Inflammatory macrophage treated with lipopolysaccharide for 4 hours (primary cell): Measurements from ENCODE around the gene CDH4.
"Not testable (repeated sequence)": the region's sequence is repeated elsewhere in the genome, so short reads cannot be mapped to it uniquely, and the experiment has no call there.

ENCODE experiments used
- DNase-seq: peaks from one replicate; pipeline ENCODE4 v3.0.0-alpha.2; 2020

The CDH4 gene

DNA sequence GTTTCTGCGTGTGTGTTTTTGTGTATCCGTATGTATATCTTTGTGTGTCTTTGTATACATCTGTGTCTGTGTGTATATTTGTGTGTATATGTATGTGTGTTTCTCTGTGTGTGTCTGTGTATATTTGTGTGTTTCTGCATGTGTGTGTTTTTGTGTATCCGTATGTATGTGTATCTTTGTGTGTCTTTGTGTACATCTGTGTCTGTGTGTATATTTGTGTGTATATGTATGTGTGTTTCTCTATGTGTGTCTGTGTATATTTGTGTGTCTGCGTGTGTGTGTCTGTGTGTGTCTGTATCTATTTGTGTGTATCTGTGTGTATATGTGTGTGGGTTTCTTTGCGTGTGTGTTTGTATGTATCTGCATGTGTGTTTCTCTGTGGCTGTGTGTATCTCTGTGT lies 192.6 kb downstream of the CDH4 start:
- no peak for DNase-seq

DNA sequence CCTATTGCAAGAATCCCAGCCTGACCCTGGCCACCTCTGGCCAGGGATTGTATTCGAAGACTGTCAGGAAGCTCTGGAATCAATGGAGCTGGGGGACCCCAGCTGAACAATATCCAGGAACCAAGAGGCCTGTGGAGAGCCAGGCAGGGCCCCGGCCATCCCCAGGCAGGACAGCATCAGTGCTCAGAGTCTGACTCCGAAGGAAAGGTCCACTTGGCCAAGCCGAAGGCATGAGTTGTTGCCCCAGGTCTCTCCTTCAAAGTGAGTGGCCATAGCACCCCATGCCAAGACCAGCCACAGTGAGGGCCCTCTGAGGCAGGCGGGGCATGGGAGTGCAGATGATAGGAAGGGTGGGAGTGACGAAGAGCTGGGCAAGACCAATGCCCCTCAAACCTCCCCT lies 193.1 kb downstream of the CDH4 start:
- no peak for DNase-seq

DNA sequence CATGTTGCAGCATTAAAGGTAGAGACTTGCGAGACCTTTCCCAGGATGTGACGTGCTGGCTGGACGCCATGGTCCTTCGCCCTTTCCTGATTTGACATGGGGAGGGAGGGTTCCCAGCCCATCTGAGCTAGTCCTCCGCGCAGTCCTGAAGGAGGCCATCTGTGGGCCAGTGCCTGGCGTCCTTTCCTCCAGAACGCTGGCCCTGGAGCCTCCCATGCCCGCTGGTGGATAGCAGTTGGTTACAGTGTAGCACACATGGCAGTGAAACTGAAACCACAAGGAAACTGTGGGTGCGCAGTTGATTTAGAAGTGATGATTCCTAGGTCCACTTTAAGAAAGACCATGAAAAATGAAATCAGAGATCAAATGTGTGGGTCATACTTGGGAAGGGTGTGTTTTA lies 193.7 kb downstream of the CDH4 start:
- DNase-seq, result no peak

DNA sequence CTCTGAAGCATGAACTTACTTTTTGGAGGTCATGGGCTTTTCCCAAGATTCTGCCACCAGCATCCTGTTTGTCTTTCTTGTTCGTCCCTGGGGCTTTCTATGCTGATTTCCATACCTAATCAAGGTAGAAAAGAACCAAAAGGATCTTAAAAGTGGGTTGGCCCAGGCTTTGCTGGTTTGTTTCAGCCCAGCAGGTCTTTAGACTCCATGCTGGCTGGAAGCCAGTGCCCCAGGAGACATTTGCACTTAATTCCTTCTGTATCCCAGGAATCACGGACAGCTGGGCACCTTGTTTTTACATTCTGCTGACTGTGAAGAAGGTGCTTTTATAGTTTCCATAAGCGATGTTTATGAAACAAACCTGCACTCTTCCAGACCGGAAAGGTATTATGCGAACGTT lies 195.9 kb downstream of the CDH4 start:
- no peak for DNase-seq

DNA sequence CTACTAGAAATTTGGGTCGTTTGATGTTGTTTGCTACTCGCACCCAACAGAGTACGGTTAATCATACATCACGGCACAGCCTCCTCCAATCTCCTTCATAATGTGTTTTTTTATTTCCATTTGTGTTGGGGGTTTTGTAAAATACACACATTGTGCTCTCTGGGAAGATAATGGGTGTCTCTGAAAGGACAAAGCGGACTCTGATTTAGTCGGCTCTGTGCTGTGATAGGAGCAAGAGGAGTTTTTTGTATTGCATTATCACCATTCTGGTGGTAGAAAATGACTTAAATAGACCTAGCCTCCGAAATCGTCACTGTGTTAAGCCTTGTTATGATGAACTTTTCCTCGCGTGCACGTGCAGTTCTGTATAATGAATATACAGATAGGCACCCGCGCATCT lies 196.3 kb downstream of the CDH4 start:
- DNase-seq, result no peak

DNA sequence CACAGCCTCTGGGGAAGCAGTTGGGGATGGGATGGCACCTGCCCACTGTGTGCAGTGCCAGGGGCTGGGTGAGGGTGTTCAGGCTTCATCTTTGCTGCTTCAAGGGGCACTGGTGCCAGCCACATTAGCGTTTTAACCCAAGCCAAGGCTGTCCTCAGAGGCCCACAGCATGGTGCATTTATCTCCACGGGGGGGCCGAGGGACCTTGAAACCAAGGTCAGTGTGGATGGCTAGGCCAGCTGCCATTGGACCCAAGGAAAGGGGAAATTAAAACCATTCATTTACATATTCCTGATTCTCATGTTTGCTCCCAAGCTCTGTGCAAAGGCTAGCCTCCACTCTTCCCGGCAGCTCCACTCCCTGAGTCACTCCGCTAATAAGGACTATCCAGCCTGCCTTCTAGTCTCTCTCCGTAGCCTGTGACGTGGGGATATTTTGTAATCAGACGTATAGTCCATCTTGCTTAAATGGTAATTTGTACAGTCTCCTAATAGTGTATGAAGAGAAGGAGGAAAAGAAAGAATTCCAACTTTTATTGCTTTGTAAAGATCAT lies 197.1 kb downstream of the CDH4 start:
- DNase-seq, result no peak

DNA sequence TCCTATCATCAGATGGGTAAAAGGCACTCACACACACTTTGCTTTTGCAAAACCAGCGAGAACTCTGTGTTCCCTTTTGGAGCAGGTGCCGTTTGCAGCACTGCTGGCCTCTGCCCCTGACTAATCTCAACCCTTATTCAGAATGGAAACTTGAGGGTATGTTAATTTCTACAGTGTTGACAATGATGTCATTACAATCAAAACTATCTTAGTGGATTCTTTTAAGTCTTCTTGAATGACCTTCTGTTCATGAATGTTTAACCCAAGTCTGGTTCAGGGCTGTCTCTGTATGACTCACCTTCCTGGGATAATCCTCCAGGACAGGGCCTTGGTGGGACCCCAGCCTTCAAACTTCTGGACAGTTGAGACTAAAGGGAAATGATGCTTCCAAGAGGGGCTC lies 197.9 kb downstream of the CDH4 start:
- no peak for DNase-seq

DNA sequence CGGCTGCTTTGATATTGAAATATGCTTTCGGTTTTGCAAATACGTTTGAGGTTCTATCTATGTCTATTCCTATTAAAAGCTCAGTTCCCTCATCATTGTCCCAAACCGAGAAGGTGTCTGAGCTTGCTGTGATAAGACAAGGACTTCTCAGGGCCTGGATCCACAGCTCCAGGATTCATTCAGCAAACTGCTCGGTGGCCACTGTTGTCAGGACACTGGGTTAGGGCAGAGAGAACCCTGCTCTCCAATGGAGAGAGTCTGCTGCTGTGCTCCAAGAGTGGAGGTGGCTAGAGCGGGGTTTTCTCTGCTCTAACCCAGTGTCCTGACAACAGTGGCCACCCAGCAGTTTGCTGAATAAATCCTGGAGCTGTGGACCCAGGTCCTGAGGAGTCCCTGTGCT lies 198.5 kb downstream of the CDH4 start:
- DNase-seq, result no peak

DNA sequence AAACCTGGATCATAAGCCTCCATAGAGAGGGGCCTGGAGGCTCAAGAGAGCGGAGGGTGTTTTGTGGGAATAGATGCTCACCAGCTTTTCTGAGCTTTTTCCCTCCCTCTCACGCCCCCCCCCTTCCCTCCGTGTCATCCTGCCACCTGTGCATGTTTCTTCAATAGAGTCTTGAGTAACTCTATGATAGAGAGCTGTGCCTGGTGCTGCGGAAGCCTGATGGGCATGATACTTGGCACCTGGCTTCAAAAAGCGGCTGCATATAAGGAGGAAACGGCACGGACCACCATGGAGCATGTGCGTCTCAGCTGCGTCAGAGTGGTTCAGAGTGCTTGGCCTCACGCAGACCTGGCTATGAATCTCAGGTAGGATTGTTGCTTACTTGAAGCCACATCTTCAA lies 198.9 kb downstream of the CDH4 start:
- DNase-seq, result no peak

DNA sequence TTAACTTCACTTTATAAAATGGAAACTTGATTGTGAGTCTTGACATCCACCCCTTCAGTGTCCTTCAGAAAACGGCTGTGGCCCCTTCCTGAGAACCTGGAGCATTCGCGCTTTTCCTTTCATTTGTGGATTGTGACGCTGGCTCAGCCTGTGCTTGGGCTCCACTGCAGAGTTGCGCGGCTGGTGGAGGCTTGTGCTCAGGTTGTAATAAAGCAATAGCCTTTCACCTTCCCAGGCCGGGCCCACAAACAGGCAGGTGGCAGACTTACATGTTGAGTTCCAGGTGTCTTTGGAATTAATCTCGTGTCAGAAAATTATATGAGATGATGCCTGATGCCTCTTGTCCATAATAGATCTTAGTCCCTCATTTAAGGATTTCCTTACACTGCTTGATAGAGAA lies 199.9 kb downstream of the CDH4 start:
- no peak for DNase-seq

DNA sequence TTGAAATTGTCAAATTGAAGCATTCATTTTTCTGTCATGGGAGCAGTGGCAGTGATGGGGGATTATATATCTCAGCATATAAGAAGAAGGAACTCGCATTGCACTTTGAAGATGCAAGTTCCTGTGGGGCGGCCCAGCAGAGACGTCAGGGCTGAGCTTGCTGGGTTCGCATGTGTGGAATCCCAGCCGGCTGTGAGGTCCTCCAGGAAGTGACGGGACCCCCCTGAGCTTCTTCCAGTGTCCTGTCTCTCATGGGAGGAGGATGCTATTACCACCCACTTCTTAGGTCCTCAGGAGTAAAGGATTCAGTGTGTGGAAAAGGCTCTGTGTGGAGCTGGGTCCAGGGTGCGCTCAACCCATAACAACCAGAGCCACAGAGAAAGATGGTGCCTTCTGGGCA lies 201.2 kb downstream of the CDH4 start:
- no peak for DNase-seq

DNA sequence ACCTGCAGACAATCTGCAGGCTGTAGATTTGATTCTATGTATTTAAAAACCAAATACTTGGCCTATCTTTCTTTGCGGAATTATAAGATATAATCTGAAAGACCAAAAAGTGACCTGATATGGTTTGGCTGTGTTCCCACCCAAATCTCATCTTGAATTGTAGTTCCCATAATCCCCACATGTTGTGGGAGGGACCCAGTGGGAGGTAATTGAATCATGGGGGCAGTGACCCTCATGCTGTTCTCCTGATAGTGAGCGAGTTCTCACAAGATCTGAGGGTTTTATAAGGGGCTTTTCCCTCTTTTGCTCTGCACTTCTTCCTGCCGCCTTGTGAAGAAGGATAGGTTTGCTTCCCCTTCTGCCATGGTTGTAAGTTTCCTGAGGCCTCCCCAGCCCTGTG lies 201.6 kb downstream of the CDH4 start:
- not testable (repeated sequence) for DNase-seq

DNA sequence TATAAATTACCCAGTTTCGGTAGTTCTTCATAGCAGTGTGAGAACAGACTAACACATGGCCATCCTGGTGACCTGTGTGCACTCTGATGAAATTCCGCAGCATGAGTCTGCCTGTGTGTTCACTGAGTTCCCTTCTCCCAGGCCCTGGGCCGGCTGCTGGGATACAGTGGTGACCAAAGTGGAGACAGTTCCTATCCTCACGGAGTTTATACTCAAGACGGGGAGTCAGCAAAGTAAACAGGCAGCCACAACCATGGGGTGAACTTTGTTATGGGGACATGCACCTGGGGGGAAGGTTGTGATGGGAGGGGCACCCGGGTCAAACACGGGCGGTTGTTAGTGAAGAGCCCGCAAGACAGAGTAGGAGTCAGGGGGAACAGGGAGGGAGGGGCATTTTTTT lies 202.0 kb downstream of the CDH4 start:
- DNase-seq, result no peak

DNA sequence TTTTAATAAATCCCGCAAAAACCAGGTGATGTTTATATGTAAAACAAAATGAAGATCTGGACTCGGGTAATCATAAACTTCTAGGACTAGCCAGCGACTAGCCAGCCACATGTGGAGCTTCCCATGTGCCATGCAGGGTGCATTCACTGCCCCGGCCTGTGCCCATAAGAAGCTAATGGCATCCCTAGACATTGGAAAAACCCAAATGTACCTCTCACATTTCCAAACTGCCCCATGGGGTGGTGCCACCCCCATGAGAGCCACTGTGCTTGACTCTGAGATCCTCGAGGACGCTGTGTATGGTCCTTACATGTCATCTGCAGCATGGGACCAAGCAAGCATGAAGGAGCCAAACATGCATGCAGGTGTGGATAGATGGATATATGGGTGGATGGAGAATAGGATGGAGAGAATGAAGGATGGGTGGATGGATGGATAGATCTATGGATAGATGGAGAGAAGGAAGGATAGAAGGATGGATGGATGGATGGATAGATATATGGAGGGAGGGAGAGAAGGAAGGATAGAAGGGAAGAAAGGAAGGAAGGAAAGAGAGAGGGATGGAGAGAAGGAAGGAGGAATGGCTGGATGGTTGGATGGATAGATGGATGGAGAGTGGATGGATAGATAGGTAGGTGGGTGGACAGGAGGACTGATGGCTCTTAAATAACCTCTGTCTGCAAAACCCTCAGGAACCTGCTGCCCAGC lies 203.6 kb downstream of the CDH4 start:
- DNase-seq, result no peak

DNA sequence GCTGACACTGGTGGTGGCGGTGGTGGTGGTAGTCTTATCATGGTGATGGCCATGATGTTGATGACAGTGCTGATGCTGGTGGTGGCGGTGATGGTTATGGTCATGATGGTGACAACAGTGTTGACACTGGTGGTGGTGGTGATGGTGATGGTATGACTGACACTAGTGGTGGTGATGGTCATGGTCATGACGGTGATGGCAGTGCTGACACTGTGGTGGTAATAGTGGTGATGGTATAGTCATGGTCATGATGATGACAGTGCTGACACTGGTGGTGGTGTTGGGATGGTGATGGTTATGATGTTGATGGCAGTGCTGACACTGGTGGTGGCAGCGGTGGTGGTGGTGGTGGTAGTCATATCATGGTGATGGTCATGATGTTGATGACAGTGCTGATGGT lies 205.7 kb downstream of the CDH4 start:
- DNase-seq, result no peak

DNA sequence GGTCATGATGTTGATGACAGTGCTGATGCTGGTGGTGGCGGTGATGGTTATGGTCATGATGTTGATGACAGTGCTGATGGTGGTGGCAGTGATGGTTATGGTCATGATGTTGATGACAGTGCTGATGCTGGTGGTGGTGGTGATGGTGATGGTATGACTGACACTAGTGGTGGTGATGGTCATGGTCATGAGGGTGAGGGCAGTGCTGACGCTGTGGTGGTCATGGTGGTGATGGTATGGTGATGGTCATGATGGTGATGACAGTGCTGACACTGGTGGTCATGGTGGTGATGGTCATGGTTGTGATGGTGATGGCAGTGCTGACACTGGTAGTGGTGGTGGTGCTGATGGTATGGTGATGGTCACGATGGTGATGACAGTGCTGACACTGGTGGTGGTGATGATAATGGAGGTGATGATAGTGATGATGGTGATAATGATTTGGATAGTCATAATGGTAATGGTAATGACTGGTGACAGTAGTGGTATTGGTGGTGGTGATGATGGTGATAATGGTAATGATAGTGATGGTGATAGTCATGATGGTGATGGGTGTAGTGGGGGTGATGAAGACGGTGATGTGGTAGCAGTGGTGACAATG lies 206.2 kb downstream of the CDH4 start:
- no peak for DNase-seq

DNA sequence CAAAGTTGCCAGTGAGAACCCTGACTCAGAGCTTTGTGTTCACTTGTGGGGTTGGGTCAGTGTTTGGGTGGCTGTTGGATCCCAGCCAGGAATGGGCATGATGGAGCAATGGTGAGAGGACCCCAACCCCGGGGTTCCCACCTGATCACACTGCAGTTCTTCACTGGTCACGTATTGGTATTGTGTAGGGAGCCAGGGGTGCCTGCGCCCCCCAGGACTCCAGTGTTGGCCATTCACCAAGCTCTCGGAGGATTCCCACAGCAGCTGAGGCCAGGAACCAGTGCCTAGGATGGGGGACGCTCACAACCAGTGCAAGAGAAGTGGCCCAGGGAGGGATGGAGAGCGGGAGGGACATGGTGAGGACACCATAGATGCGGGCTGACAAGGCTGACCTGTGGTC lies 207.2 kb downstream of the CDH4 start:
- no peak for DNase-seq

DNA sequence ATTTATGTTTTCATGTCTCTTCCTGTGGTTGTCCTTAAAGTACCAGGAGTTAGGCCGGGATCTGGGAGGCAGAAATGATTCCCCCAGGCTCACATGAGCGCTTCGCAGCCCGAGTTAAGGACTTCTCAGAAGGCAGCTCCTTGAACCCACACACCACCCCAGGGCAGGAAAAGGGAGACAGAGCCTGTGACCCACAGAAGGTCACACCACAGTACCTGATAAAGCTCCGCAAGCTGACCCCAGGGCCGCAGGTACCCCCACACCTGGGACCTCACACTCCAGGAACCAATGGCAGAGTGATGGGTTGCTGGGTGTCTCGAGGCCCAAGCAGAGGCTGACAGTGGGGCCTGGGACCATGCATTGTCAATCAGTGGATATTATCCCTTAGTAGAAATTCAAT lies 207.6 kb downstream of the CDH4 start:
- DNase-seq, result no peak

DNA sequence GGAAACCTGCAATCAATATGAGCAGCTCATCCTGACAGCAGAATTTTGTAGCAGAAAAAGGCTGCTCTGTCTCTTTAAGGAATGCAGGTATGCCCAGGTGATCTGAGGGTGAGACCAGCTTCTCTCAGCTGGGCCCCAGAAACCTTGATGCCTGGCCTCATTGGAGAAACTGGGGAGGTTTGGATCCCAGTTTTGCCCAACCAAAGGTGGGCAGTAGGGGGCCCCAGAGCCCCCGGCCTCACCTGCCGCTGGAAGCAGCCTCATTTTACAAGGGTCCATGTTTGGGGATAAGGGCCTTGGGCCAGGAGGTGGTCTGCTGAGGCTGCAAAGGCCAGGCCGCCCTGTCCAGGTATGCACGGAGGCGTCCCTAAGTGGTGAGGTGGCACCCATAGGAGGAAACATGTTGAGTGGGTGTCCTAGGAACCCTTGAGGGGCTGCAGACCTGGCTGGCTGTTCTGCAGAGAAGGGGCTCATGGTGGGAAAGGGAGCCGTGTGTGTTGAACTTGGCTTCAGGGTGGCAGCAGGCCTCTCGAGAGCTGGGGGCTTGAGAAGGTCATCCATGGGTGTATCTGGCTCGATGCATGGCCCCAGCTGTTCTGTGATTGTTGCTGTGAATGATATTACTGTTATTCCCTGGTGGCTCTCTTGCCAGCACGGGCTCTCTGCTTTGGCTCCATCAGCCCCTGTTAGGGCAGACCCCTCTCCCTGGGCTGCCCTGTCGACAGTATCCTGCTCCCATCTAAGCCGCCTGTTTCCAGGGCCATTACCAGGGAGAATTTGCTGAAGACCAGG lies 208.4 kb downstream of the CDH4 start:
- DNase-seq, result no peak

DNA sequence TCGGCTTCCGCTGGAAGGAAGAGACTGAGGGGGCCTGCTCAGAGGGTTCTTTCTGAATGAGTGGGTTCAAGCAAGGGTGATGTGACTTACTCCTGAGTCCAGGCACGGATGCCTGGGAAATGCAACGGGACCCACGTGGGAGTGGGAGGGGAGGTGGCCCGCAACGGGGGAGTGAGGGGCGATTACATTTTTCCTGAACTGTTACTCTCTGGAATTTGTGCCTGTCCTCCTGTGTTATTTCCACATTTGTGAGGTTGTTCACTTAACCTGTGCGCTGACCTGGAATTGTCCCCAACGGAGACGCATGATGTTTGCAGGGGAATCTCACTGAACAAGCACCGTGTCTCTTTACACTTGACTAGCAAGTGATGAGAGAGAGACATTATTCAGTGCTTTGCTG lies 209.4 kb downstream of the CDH4 start:
- DNase-seq, result no peak

DNA sequence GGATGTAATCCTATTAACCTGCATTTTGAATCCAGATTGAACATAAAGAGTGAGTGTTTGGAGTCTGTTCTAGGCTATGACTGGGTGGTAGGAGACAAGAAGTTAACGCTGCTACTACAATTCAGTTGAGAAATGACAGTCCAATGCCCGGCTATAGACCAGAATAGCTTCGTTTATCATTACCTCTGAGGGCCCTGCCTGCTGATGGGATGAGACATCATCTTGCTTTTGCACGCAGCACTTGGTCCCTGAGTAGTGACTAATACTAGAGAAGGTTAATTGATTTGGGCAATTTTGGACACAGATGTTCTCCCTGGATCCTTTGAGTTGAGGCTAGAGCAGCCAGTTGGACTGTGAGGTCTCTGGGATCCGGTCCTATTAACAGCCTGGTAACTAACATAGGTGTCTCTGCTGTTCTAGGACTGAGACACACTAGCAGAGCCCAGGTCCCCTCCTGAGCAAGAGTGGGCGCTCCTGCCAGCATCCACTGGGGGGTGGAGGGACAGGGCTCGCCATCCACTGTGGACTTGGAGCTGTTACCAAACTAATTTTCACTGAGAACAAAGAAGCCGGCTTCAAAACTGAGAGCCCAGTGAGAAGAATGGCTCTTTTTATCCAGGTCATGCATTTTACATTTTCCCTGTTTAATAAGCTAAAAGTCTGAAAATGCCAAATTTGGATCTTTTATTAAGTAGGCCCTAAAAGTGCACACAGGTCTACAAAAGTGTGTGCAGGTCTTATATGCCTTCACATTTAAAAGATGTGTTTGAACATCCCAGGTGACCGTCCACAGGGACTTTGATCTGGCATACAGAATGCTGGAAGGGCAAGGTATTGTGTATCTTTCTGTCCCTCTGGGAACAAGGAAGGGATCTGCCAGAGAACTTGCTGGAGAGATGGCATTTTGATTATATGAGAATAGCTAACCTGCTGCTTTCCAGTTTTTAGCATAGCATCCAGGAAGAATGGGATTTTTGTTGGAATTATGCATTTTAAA lies 212.5 kb downstream of the CDH4 start:
- no peak for DNase-seq

DNA sequence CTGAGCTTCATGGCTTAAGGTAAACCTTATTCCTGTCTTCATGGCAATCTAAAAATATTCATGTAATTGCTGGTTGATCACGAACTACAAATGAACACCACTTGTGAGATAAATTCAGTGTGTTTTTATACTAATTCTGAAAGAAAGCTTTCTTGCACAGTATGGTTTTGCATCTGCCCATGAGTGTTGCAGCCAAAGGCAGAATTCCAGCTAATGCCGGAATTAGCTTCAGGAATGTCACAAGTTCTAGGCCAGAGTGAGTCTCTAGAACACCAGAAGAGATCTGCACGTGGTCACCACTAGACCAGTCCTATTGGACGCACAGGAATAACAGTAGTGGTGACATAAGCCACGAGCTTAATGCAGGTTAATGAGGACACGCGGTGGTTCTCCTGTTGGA lies 223.7 kb downstream of the CDH4 start:
- DNase-seq, result no peak

DNA sequence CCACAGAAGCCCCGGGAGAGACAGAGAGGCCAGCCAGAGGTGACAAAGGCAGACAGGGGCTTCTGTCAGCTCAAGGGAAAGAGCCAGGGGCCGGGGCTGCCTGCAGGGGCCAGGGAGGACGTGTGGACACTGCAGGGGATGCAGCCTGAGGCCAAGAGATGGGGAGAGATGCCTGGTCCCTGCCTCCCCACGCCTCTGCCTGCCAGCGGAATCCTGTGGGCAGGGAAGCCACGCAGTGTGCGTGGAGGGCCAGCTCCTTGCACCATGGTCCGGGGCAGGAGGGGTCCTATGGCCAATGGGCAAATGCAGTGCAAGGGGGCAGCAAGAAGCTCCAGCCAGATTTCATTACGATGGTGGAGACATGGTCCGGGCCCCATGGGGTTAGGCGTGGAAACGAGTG lies 224.9 kb downstream of the CDH4 start:
- DNase-seq, result no peak
